Daoy (cell line): Measurements from ENCODE around the gene EPS8. TPM values are rescaled to one million over a fixed set of nuclear protein-coding genes. Genes with fewer than 3 reads are reported as not detected.

Source experiments
- DNase-seq: peaks from one replicate; pipeline ENCODE4 v3.0.0-alpha.2; 2015; ENCODE audit warnings: low read depth
- total RNA-seq: library from RNA; depleted of rRNA; stranded (reverse); fragments of >200 nt; shearing (Covaris generic); gene quantifications from 2 replicates; pipeline ENCODE4 v1.2.3, GENCODE V29; 2014

Gene EPS8
- total RNA-seq, 1 experiment from 2014 or later, result 21.1 TPM

DNA sequence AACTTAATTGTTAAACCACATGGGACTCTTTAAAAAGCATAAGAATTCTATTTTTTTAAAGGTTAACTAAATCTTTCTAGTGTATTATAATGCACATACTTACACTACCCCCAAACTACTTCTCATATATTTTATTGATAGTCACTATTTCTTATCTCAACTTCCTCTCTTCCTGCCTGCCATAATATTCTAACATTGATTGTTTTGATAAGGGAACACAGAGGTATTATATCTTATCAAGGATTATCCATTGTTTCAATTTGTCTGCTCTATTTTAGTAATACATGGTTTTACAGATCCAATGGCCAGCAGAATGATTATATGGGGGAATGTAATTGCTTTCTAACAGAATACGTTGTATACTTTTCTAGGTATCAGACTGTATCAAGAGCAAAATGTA lies 98.9 kb downstream of the EPS8 start:
- no peak for DNase-seq

DNA sequence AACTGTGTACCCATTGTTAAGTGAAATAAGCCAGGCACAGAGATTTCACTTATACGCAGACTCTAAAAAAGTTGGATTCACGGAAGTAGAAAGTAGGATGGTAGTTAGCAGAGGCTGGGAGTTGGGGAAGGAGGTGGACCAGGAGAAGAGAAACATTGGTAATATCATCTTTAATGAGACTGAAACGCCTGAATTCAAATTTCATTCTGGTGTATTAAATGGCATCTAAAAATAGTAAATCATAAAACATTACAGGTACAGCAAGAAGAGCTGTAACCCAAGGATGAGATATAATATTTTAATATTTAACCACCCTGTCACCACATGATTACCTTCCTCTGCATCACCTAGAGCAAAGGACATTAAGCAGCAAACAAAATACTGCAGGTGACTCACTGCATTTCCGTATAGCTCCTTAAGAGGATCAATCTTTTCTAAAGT lies 99.4 kb downstream of the EPS8 start:
- no peak for DNase-seq

DNA sequence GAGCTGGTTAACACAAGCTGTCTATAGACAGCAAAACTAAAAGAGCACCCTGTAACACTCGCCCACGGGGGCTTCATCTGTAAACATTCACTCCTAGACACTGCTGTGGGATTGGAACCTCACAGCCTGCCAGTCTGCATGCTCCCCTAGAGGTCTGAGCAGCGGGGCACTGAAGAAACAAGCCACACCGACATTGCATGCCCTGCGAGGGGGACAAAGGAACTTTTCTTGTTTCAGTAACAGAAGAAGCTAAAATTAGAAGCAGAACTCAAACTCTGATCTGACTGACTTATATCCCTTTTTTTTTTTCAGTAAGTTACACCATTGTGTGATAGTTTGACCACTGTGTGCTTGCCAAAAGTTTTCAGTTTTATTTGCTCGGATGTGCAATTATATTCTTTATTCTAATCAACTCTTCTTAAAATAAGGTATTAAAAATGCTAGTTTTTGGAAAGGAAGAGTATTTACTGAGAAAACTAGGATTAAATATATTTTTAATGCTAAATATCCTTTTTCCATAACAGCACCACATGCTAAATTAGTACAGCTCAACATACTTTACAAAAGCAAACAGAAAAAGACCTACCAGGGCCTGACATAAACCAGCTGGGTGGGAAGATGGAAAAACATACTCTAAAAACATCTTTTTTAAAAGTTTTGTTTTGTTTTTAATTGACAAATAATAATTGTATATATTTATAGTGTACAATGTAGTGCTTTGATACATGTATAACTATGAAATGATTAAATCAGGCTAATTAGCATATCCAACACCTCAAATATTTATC lies 100.2 kb downstream of the EPS8 start:
- DNase-seq, result no peak

DNA sequence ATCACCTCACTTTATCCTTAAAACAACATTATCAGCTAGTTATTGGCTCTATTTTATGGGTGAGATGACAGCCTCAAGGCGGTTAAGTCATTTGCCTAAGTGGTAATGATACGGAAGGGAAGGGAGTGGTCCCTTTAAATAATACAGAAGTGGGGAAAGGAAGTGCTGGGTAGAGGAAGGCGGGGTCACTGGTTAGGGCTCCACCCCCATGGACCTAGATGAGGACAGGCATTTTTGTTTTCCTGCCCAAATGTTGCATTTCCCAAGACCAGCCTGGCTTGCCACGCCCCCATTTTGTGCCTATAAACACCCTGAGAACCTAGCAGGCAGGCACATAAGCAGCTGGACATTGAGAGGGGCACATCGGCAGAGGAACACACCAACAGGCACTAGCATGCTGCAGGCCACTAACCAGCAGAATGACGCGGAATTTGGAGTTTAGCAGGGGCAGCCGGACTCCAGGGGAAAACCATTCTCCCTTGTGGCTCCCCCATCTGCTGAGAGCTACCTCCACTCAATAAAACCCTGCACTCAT lies 100.9 kb downstream of the EPS8 start:
- no peak for DNase-seq

DNA sequence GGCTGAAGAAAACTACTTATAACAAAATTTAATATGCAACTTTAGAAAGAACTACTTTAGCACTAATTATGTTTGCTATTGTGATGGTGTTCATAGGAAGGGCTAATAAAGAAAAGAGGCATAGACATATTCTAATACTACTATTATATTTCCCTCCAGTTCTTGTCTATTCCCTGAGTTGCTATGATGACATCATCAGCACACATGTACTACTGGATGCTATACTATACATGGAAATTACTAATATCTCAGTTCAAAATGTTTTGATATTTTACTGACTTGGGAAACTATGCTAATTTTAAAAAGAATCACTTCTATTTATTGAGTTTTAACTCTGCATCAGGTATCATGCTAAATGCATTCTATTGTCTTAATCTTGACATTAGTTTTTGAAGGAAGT lies 101.6 kb downstream of the EPS8 start:
- no peak for DNase-seq

DNA sequence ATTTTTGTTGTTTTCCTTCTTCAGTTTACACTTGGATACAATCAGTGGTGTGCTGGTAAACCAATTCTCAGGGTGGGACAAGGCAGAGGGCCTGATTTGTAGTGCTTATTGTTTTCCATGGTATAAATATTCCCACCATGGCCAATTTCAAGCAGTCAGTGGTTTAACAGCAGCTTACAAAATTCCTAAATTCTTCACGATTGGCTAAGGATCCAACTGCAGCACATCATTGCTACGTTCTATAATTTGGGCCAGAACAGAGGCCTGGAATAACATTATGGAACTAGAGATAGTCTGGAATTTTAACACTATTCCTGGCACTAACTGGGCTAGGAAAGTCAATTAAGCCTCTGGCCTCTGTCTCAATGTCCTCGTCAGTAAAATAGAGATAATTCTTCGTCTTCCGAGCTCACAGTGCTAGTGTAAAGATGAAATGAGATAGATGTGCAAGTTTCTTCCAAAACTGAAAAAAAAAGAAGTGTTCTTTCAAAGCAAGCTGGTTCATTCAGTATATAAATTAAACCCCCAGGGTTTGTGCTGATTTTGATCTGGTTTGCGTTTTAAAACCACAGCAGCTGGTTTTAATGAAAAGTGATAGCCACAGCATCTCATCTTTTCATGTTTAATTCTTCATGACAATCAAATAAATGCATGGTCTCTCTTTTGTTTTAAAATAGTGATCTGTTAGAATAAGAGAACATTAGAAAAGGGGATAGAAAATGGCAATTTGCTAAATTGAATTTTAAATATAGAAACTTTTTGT lies 104.1 kb downstream of the EPS8 start:
- DNase-seq, result no peak

DNA sequence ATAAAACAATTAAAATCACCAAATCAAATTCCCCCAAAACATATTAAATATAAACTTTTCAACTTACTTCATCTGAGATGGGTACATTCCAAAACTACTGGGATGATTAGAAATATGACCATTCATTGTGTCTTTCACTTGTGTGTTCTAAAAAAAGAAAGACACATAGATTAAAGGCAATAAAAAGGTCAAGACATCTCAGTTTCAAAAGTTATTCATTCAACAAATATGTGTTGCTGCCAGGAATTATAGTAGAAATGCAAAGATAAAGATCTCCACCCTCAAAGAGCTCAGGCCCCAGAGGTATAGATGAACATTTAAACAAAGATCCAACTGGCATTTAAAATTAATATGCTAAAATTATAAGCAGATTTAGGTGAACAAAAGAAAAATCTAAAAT lies 106.4 kb downstream of the EPS8 start:
- DNase-seq, result no peak

DNA sequence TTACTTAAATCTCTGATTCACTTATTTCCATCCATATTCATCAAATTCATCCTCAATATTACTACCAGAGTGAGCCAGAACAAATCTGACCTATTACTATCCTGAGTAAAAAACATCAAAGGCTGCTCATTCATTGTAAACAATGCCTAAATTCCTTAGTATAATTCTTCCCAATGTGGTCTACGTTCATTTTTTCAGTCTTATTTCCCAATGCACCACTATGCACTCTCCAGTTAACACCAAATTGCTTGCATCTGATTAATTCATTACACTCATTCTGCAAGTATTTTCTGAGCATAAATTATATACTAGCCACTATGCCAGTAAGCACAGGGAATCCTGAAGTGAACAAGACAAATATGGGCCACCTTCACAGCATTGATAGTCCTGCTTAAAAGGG lies 110.0 kb downstream of the EPS8 start:
- no peak for DNase-seq

DNA sequence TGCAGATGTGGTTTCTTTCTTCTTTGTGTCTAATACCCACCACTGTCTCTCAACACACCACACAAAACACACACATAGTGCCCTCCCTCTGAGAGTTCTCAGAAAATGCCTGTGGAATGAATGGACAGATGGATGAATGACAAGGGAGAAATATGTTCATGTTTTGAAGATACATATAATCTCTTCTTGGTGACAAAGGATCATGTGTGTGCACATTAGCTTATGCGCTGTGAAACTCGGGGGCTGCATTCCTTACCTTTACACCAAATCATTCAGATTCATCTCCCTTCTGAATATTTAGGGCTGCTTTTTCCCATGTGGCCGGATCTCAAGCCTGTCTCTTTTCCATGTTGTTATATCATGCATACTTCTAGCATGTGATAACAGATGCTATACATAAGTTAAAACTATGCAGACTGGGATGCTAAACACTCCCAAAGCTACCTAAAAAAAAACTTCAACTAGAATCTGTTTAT lies 111.4 kb downstream of the EPS8 start:
- DNase-seq, result no peak

DNA sequence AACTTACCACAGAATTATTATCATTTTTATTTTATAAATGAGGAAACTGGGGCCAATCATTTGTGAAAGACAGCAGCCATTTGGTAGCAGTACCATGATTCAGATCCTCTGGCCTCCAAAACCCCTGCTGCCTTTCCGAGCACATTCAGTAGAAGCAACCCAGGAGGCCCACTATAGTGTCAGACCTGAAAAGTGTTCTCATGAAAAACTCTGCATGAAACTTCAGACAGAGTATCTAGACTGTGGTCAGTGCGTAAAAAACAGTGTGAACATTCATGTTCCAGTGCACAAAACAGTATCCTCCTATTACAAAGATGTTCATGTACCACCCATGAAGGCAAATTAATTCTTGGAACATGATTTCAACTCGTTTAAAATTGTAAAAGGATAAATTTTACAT lies 112.0 kb downstream of the EPS8 start:
- DNase-seq, result no peak

DNA sequence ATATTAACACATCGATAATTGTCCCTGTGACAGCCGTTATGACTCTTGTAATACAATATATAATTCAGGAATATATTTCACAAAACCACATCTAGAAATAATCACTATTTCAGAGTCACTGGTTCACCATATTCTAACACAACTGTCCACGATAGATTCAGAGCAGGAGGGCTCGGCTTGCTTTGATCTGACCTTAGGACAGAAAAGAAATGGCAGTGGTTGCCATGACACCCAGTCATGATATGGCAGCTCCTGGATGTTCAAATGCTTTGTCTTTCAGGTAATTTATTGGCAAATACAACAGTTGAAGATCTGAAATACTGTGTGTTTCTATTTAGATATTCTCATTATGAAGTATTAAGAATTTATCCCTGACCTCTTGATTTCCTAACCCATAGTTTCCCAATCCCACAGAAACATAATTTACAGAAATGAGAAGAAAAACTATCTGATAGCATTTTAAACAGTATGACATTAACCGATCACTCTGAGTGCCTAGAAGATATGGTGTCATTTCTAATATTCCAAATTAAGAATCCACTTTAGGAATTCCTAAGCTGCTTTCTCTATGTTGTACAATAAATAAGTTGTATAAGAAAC lies 116.4 kb downstream of the EPS8 start:
- DNase-seq, result no peak

DNA sequence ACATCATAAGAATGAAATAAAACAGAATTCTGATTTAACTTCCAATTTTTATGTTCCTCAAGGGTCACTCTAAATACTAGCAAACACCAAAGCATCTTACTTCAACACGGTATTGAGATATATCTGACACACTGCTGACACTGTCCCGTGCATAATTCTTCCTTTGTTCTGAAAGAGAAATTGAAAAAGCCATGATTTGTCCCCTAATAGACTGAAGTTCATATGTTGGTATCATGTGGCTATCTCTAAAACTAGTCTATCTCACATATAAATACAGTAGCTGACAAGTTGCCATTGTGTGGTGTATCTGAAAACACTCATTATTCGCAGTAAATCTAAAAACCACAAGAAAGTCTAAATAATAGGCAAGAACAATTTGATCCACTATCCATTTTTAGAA lies 118.4 kb downstream of the EPS8 start:
- no peak for DNase-seq

DNA sequence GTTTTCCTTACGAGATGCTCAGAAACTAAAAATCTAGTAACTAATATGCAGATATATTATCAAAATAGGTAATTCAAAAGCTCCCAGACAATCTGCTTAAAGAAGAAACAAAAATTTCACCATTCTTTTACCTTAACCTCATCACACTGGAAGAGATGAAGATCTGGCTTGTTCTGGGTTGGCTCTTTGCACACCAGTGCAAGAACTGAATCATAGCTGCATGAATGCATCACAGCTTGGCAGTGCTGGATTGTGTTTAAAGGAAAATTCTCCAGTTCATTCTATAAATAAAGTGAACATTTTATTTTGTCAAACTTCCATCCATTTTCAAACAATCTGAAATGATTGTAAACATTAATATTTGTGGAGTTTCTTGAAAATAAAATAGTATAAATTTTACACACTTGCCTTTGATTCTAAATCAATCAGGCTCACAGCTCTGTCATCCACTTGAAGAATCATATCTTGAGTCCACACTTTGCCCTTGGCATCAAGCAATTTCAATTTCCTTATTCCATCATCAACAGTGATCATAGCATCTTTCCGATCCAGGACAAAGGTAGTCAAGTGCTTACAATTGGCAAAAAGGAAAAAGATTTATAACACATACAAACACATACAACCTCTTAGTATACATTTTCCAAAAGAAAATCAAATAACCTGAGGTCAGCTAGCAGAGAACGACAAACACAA lies 119.8 kb downstream of the EPS8 start:
- DNase-seq, result no peak

DNA sequence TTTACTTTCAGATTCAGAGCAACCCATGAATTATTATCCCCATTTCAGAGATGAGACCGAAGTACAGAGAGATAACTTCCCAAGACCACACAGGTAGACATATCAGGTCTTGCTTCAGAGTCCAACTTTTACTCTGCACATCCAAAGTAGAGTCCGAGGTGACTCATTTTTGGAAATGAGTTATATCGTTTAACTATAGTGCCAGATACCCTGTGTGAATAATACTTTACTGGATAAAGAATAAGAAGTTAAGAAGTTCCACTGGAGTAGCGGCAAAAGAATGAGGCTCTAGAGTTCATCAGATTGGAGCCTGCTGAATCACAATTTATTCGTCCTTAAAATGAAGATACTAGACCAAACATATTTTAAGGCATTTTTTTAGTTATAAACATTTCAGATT lies 124.7 kb downstream of the EPS8 start:
- no peak for DNase-seq

DNA sequence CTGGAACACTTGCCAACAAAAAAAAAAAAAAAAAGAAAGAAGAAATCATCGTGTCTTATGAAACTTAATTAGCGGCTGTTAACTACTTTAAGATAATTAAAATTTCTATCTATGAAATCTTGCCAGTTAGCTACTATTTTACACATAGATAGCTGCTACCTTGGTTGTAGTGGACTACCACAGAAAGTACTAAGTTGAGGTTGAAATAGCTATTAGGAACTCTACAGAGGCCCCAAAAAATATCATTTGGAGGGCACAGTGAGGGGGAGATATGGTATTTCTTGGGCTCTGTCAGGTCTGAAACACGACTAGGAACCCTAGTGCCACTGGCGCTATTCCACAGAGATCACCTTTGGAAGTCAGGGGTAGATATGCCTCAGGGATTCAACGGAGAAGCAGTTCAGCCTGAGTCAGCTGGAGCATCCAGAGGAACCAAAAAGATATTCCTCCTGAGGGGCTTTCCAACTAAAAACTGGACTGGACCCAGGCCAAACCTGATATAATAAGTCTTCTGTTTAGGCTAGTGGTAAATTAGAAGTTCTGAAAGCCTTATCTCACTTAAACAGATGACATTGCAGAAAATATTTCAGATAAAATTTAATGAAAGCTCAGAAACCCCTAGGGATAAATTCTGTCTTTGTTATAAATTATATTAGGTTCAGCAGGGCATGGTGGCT lies 126.1 kb downstream of the EPS8 start:
- DNase-seq, result peak; percentile 21

DNA sequence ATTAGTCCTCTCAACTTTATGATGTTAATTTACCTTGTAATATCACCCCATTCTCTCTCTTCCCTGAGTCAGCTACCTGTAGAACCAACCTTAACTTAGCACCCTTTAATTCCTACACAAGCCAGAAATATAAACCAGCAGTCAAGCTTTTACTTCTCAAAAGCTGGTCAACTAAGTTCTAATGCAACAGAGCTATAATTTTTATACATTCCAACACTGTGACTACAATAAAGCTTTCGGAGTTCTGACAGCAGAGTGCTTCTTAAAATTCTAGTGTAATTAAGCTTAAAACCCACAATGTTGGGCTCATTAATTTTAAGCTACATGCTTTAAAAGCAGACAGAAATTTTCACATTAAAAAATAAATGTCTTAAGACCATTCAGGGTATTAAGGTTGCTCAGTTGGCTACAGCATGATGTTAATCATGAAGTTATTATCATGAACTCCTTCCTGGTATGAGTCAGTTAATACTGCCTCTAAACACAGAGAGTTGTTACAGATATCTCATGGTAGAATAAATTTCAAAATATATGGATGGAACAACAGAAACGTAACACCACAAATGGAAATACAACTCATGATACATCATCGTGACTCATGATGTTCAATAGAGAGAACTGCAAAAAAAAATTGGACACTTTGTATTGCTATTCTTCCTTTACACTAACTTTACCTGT lies 126.7 kb downstream of the EPS8 start:
- peak; percentile 71 for DNase-seq

DNA sequence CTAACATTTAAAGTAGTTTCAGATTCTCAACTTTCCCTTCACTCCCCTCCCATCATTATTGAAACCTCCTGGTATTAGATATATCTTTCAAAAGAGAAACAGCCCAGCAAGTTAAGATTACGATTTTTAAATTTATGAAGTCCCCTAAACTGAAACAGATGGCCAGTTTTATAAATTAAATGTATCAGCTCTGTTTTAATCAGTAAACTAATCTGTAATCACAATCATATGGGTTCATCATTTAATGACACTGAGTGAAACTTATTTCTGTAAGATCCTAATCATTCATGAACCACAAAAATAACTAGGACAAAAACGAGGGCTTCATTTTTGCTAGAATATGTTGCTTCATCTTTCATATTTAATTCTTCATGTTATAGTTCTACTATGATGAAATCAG lies 137.8 kb downstream of the EPS8 start:
- no peak for DNase-seq

DNA sequence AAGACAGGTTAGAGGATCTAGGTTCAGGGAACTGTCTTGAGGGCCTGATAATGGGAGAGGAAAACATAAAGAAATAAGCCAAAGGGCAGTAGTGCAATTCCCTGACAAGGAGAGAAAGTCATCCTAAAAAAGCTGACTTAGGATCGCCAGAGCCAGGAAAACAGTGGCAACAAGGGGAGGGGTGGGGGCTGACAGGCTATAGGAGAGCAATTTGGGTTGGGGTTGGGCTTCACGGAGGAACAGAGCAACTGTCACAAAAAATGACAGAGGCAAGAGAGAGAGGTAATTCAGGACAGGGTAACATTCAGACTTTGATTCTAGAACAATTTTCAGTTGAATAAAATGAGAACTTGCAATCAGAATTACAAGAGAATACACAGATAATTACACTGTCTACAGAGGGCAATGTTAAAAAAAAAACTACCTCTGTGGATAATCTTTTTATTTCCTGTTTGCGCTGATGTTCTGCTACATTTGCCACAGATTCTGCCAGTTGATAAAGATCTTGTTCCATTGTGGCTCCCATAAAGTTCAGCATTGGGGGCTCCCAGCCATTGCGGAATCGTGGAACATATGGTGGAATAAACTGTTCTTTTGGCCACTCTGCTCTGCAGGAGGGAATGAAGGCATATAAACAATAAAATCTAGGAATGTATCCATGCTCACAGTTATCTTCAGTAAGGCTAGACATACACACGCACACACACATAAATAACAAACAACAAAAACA lies 138.6 kb downstream of the EPS8 start:
- DNase-seq, result no peak

DNA sequence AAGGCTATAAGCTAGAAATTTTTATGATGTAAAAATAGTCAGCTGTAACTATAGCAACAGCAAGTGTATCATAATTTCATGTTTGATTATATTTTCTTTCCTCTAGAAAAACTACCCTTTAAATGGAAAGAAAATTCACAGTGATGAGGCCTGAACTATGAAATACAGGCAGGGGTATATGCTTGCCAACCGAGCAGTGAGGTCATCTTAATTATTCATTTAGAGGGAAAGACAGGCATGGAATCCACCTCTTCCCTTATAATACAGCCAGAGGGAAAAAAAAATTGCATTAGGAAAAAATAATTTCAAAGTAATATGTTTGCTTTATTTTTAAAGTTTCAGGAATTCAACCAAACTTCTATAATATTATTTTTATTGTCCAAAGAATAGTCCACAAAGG lies 139.8 kb downstream of the EPS8 start:
- no peak for DNase-seq

DNA sequence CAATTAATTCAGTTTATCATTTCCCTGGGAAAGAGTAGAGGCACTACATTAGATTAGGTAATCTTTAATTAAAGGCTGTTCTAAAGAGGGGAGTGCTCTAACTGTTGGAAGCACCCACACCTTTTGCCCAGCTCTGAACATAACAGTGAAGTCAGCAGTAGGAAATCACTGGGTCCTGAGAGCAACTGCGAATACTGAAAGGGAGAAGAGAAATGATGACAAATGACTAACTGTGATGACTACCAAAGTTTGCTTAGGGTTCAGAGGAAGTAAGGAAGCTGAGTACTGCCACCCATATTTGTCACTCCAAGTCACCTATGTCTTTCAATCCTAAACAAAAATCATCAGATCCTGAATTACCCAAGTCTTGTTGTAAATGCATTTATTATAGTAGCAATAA lies 140.6 kb downstream of the EPS8 start:
- DNase-seq, result no peak
